ENCODE data around the gene GNAZ.

GNAZ gene

DNA sequence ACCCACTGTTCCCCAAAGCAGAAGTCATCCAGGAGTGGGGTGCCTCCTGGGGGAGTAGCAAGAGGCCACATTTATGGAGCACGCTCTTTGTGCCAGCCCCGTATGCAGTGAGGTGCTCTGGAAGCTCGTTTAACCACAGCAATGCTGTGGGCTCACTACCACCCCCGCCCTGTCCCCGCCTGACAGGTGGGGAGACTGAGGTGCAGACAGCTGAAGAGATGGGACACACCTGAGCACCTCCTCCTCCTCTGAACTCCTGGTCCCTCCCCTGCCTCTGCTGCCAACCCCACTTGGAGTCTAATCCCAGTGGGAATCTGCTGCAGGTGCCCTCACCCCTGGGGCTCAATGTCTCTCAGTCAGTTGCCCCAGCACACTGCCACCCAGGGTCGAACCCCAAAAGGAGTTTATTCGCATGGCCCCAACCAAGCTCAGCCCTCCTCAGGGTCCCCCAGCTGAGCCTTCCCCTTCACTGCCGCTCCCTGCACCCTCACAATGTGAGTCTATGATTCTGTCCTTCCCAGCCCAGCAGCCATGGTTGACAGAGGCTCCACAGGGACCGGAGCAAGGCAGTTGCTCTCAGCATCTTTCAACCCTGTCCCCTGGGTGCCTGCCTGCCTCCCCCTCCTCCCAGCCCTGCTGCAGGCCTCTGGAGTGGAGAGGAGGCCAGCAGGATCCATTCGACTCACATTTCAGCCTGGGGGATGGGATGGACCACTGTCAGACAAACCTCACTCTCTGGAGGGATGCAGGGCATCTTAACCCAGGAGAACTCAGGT is 96.7 kb downstream of the GNAZ start:
- Histone ChIP-seq H3K27me3 (ENCODE audit: insufficient read depth, poor library complexity, severe bottlenecking) (no peaks in the 10 kb centered on the region), H3K4me3 (replicated peaks; ENCODE audit: insufficient read depth, low read length) (no peak overlapping the region), H3K27ac (replicated peaks) (no peak overlapping the region)
- no peak for TF ChIP-seq POLR2AphosphoS5 (IDR thresholded peaks at IDR 0.05; ENCODE audit: low read depth)
- no peak for TF ChIP-seq SPI1 (IDR thresholded peaks at IDR 0.05; ENCODE audit: borderline replicate concordance, low read depth)
- TF ChIP-seq REST (IDR thresholded peaks at IDR 0.05; ENCODE audit: insufficient replicate concordance, low read depth), result no peak
- TF ChIP-seq GABPA (IDR thresholded peaks at IDR 0.05; ENCODE audit: low read depth), result no peak
- no peak for DNase-seq (ENCODE audit: low read depth in 1 of 2, low spot score in 1 of 2)

DNA sequence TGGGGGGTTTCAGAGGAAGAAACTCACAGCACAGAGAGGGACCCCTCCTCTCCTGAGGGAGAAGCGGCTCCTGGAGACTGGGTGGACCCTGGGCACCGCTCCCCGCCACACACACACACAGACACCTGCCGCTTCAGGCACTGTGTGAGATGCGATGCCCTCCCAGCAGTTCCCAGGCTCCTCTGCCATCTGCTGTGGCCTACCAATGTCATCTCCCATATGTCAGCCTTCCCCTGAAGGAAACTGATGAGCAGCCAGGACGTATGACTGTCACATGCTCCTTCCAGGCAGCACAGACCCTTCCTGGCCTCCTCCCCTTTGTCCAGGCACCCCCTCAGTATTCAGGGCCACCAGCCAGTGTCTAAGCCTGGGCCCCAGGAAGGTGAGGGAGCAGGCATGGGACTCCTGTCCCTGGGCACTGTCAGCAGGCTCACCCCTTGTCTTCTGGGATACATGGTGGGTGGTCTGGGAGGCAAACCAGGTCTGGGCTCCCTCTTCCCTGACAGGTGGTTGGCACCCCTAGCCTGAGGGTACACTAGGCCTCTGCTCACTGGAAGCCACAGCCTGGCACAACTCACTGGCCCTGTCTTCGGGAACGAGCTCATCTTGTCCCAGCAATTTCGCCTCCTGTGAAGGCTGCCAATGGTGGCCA is 98.2 kb downstream of the GNAZ start:
- TF ChIP-seq REST (IDR thresholded peaks at IDR 0.05; ENCODE audit: insufficient replicate concordance, low read depth), result no peak
- no peak for TF ChIP-seq GABPA (IDR thresholded peaks at IDR 0.05; ENCODE audit: low read depth)
- TF ChIP-seq POLR2AphosphoS5 (IDR thresholded peaks at IDR 0.05; ENCODE audit: low read depth), result no peak
- no peak for TF ChIP-seq SPI1 (IDR thresholded peaks at IDR 0.05; ENCODE audit: borderline replicate concordance, low read depth)
- TF ChIP-seq CTCF (IDR thresholded peaks at IDR 0.05; ENCODE audit: insufficient read depth, low read length), result no peak
- Histone ChIP-seq H3K27me3 (ENCODE audit: insufficient read depth, poor library complexity, severe bottlenecking) (no peaks in the 10 kb centered on the region), H3K27ac (replicated peaks) (no peak overlapping the region), H3K4me3 (replicated peaks; ENCODE audit: insufficient read depth, low read length) (no peak overlapping the region)
- no peak for DNase-seq (ENCODE audit: low read depth in 1 of 2, low spot score in 1 of 2)

DNA sequence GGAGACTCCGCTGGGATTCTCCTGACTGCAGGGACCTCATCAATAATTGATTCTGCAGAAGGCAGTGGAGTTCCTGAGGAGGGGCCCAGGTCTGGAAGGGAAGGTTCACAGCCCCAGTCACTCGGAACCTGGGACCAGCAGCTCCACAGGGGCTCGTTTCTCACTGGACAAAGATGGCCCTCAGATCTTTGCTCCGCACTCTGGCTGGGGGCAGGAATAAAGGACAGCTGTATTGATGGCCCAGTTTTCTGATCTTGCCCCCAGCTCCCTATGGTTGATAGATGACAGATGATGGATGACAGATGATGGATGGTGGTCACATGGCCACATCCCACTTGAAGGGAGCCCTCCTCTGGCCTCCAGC is 98.7 kb downstream of the GNAZ start:
- Histone ChIP-seq H3K27ac (replicated peaks) (no peak overlapping the region), H3K27me3 (ENCODE audit: insufficient read depth, poor library complexity, severe bottlenecking) (no peaks in the 10 kb centered on the region), H3K4me3 (replicated peaks; ENCODE audit: insufficient read depth, low read length) (no peak overlapping the region)
- TF ChIP-seq GABPA (IDR thresholded peaks at IDR 0.05; ENCODE audit: low read depth), result no peak
- no peak for DNase-seq (ENCODE audit: low read depth in 1 of 2, low spot score in 1 of 2)

Measured in HL-60 (cell line).